H1 (cell line): ENCODE results near the gene EIF4EBP2.

ENCODE experiments used
- CTCF ChIP-seq, 3 experiments: IDR thresholded peaks; 1 replicate in 2 of 3; 2 replicates in 1 of 3; pipeline versions ENCODE4 v1.5.1 to v1.6.1; 2011; ENCODE audit warnings: low read length in 3 of 3, mild to moderate bottlenecking in 3 of 3, inconsistent platforms in 2 of 3, low read depth in 1 of 3, moderate library complexity in 1 of 3; ENCODE audit not compliant: insufficient read depth in 1 of 3; ENCODE audit errors: control extremely low read depth in 1 of 3
- EP300 ChIP-seq, 2 experiments: IDR thresholded peaks; 1 replicate in 1 of 2; 2 replicates in 1 of 2; pipeline ENCODE4 v1.6.1; 2011 to 2012; ENCODE audit warnings: low read depth in 2 of 2, low read length in 2 of 2, mild to moderate bottlenecking in 2 of 2, borderline replicate concordance in 1 of 2, inconsistent platforms in 1 of 2, moderate library complexity in 1 of 2

- no peak for TF ChIP-seq CTCF (IDR thresholded peaks at IDR 0.05; ENCODE audit: control extremely low read depth in 1 of 3, insufficient read depth in 1 of 3, low read depth in 1 of 3, low read length in 3 of 3)
- TF ChIP-seq EP300 (IDR thresholded peaks at IDR 0.05; ENCODE audit: borderline replicate concordance in 1 of 2, low read depth in 2 of 2, low read length in 2 of 2), result no peak
Measured at GRCh38 chr10:70369498-70370018, 34.4 kb upstream of the EIF4EBP2 start.
